DND-41 (cell line): ENCODE data around the gene C13orf42.

Source experiments
- EZH2 ChIP-seq: IDR thresholded peaks from 3 replicates; pipeline ENCODE4 v1.6.1; 2012; ENCODE audit warnings: borderline replicate concordance, low read depth, mild to moderate bottlenecking, moderate library complexity, low read length, inconsistent platforms; ENCODE audit not compliant: severe bottlenecking
- TF ChIP-seq, protein P1 (sequence below): IDR thresholded peaks from 2 replicates; pipeline ENCODE4 v1.5.1; 2012; ENCODE audit warnings: borderline replicate concordance, low read length, moderate library complexity, mild to moderate bottlenecking; ENCODE audit not compliant: poor library complexity, severe bottlenecking; ENCODE audit errors: extremely low read depth

GRCh38 chr13:51048616-51049015, 62.5 kb downstream of the C13orf42 start:
- TF ChIP-seq, protein P1, sequence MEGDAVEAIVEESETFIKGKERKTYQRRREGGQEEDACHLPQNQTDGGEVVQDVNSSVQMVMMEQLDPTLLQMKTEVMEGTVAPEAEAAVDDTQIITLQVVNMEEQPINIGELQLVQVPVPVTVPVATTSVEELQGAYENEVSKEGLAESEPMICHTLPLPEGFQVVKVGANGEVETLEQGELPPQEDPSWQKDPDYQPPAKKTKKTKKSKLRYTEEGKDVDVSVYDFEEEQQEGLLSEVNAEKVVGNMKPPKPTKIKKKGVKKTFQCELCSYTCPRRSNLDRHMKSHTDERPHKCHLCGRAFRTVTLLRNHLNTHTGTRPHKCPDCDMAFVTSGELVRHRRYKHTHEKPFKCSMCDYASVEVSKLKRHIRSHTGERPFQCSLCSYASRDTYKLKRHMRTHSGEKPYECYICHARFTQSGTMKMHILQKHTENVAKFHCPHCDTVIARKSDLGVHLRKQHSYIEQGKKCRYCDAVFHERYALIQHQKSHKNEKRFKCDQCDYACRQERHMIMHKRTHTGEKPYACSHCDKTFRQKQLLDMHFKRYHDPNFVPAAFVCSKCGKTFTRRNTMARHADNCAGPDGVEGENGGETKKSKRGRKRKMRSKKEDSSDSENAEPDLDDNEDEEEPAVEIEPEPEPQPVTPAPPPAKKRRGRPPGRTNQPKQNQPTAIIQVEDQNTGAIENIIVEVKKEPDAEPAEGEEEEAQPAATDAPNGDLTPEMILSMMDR = no peak
- TF ChIP-seq EZH2 = no peak
